ENCODE data around the gene TRIP12. TPM values are rescaled to one million over a fixed set of nuclear protein-coding genes. Genes with fewer than 3 reads are reported as not detected.

TRIP12 gene
- polyA plus RNA-seq, 3 donors: 182 to 219 (median 186) TPM

- no peak for DNase-seq (ENCODE audit: extremely low read depth in 1 of 11, low read depth in 9 of 11, low spot score in 4 of 11)
Observed at GRCh38 chr2:229887441-229887840, 34.4 kb downstream of the TRIP12 start.

DNA sequence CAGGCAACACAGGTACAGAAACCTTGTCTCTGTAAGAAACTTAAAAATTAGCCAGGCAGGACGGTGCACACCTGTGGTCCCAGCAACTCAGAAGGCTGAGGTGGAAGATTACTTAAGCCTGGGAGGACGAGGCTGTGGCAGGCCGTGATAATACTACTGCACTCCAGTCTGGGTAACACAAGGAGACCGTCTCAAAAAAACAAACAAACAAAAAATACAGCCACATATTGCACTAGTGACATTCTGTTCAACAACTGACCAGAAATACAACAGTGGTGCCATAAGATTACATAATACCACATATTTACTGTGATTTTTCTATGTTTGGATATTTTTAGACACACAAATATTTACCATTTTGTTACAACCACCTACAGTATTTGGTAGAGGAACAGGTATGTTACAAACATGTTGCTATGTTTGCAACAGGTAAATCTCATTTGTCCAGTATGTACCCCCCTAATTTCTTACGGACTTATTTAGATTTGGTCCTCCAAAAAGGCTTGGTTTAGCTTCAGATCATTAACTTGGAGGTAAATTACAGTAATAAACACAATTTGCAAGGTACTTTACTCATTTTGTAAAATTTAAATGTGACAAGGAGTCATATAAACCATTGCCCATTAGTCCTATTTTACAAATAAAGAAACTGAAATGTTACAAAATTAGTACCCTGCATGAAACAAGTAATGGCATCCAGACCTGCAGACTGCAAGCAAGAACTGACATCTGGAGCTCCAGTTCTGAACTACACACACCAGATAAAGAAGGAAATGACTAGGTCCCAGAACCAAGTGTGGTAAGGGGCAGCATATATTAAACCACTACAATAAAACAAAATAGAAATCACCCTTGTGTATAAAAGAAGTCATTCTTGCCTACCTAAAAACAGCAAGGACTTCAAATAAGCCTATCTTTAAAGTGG, 36.8 kb downstream of the TRIP12 start:
- no peak for DNase-seq (ENCODE audit: extremely low read depth in 1 of 11, low read depth in 9 of 11, low spot score in 4 of 11)

DNA sequence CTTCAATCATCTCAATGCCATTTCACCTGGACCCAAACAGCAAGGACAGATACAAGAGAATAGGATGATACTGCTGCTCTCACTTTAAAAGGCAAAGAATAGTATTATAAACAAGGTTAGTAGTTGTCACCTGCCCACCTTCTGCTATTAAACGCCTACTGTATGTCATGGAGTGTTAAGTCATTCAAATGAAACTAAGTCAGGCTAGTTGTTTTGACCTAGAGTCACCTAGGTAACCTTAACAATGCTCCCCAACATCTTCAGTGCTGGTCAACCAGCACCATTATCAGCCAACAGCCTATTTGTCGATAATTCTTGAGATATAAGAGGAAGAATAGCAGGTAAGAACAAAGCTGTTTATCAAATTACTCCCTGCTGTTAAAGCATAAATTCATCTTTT, 39.2 kb downstream of the TRIP12 start:
- DNase-seq (ENCODE audit: extremely low read depth in 1 of 11, low read depth in 9 of 11, low spot score in 4 of 11): no peak

GRCh38 chr2:229880892-229881586, 40.8 kb downstream of the TRIP12 start:
- no peak for DNase-seq (ENCODE audit: extremely low read depth in 1 of 11, low read depth in 9 of 11, low spot score in 4 of 11)

DNA sequence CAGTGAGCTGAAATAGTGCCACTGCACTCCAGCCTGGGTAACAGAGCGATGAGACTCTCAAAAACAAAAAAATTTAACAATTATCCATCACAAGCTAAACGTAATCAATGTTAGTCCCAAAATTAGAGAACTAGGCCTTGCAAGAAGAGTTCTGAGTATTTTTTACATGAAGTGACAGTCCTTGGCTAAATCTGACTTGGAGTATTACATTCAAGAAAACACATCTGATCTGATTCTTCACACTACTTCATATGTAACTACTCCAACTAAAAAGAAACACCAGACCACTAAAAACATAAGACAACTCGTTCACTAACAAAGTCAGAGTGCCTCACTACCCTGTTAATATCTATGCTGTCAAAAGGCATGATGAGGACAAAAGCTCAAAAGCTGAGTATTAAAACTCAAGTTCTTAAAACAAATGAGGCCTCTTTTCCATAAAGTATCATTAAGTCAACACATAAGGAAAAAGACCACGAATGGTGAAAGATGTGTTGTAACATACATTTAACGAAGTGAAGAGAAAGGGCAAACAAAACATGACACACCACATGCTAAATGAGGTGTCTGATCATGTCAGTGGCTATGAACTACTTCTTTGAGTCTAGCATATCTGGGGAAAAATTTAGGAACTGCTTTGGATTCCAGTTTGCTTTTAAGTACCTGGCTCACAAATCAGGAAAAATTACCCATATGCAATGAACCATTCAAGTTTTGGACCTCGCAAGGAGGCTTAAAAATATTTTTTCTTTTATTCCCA, 42.4 kb downstream of the TRIP12 start:
- no peak for DNase-seq (ENCODE audit: extremely low read depth in 1 of 11, low read depth in 9 of 11, low spot score in 4 of 11)

- no peak for DNase-seq (ENCODE audit: extremely low read depth in 1 of 11, low read depth in 9 of 11, low spot score in 4 of 11)
Observed at GRCh38 chr2:229875549-229875948, 46.3 kb downstream of the TRIP12 start.

DNA sequence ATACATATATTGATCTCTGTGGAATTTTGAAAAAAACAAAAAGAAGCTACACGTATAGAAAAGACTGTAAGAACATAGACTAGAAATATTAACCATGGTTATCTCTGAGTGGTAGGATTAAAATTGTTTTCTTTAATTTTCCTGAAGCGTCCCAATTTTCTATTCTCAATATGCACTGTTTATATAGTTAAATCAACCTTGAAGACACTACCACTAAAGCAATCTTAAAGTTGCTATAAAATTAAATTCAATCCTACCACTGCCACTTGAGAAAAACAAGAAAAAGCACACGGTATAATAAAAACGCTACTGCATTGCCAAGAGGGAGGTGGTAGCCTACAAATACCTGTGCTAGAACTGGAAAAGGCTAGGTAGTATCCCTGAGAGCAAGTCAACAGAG, 47.2 kb downstream of the TRIP12 start:
- no peak for DNase-seq (ENCODE audit: extremely low read depth in 1 of 11, low read depth in 9 of 11, low spot score in 4 of 11)

GRCh38 chr2:229873123-229873581, 48.7 kb downstream of the TRIP12 start:
- no peak for DNase-seq (ENCODE audit: extremely low read depth in 1 of 11, low read depth in 9 of 11, low spot score in 4 of 11)

DNA sequence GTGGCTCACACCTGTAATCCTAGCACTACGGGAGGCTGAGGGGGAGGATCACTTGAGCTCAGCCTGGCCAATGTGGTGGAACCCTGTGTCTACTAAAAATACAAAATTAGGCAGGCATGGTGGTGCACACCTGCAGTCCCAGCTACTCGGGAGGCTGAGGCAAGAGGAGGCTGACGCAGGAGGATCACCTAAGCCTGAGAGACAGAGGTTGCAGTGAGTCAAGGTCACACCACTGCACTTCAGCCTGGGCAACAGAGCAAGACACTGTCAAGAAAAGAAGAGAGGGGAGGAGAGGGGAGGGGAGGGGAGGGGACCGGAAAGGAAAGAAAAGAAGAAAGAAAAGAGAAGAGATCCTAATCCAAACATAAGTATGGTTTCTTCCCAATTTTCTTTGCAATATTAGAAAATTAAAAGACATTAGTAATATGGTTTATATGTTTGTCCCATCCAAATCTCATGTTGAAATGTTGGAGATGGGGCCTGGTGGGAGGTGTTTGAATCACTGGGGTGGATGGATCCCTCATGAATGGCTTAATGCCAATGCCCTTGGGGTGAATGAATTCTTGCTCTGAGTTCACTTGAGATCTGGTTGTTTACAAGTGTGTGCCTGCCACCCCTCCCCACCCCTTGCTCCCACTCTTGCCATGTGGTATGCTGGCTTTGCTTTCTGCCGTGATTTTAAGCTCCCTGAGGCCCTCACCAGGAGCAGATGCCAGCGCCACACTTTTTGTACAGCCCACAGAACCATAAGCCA, 50.7 kb downstream of the TRIP12 start:
- DNase-seq (ENCODE audit: extremely low read depth in 1 of 11, low read depth in 9 of 11, low spot score in 4 of 11): no peak

DNA sequence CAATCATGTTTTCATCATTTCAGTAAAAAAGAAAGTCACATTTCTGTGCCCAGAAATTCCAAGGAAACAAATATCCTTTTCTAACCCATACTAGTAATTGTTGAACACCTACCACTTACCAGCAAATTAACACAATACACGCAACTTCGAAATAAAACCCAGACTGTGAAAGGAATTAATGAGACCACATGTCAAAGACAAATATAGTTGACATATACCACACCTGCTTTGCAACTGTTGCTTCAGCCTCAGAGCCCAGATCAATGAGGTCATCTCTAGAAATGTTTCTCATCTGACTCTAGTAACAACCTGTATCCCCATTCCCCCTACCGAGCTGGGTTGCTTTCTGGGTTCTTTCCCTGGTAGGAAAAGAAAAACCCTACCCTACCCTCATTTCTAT, 52.6 kb downstream of the TRIP12 start:
- DNase-seq (ENCODE audit: extremely low read depth in 1 of 11, low read depth in 9 of 11, low spot score in 4 of 11): no peak

GRCh38 chr2:229868794-229869193, 53.0 kb downstream of the TRIP12 start:
- no peak for DNase-seq (ENCODE audit: extremely low read depth in 1 of 11, low read depth in 9 of 11, low spot score in 4 of 11)

- no peak for DNase-seq (ENCODE audit: extremely low read depth in 1 of 11, low read depth in 9 of 11, low spot score in 4 of 11)
Observed at GRCh38 chr2:229865033-229865432, 56.8 kb downstream of the TRIP12 start.

GRCh38 chr2:229861431-229861830, 60.4 kb downstream of the TRIP12 start:
- no peak for DNase-seq (ENCODE audit: extremely low read depth in 1 of 11, low read depth in 9 of 11, low spot score in 4 of 11)

DNA sequence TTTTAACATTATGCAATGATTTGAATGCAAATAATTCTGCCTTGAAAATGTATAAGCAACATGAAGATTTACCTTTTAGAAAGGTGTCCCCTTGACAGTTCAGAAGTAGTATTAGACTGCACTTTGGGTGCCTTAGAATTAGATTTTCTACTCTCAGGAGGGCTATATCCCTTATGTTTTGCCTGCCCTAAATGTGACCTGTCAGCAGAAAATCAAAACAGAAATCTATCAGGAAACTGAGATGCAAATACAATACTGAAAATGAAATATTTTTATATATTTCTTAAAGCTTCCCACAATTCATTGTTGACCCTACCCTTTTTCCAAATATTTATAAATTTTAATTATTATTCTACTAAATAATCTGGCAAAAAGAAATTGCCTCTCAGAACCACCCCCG, 61.5 kb downstream of the TRIP12 start:
- no peak for DNase-seq (ENCODE audit: extremely low read depth in 1 of 11, low read depth in 9 of 11, low spot score in 4 of 11)

DNA sequence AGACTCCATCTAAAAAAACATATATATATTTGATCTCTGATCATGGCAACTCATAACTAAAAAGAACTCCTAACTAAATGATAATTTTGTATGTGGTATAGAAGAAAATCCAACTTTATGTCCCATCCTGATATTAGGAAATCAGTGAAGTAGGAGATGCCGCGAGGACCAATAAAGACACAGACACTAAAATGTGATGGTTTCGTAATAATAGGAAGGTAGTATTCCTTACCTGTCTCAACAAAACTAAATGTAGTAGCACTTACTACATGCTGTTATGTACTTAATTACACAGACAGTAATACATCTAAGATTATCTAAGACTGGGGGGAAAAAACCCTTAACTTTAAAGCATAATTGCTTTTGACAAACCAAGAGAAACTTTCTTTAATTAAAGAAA, 63.5 kb downstream of the TRIP12 start:
- DNase-seq (ENCODE audit: extremely low read depth in 1 of 11, low read depth in 9 of 11, low spot score in 4 of 11): no peak

DNA sequence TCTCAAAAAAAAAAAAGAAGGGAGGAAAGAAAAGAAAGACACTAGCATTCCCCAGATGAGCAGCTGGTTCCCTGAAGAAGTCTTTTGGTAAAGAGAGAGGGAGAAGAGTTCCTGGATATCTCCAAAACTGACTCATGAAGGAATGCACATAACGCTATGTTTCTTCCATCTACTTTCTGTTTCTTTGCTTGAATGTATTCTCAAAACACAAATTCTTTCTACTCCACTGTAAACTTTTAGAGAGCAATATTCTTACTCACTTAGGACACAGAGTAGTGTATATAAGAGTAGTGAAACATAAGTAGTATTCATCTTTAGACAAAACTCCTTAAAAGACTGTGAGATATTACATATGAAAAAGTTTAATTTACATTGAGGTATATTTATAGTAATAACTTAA, 64.2 kb downstream of the TRIP12 start:
- DNase-seq (ENCODE audit: extremely low read depth in 1 of 11, low read depth in 9 of 11, low spot score in 4 of 11): no peak

GRCh38 chr2:229856413-229856812, 65.4 kb downstream of the TRIP12 start:
- DNase-seq (ENCODE audit: extremely low read depth in 1 of 11, low read depth in 9 of 11, low spot score in 4 of 11): no peak

GRCh38 chr2:229855116-229855515, 66.7 kb downstream of the TRIP12 start:
- no peak for DNase-seq (ENCODE audit: extremely low read depth in 1 of 11, low read depth in 9 of 11, low spot score in 4 of 11)

DNA sequence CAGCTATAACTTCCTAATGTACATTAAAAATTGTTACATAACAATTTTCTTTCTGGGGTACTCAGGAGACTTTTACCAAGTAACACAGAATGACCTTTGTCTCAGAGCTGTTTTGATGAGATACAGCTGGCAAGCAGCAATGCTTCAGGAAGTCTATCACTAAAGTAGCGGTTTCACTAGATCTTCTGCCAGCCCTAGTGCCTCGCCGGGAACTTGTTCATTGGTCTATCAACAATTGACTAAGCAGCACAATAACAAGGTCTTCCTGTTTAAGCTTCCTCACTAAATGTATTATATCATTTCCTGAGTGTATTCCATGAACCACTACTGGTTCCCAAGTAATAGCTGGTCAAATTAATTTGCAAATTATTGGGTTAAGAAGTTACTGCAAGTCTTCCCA, 69.2 kb downstream of the TRIP12 start:
- peak in 3 of 11 donors; percentile 3 to 4 (median 4) for DNase-seq (ENCODE audit: extremely low read depth in 1 of 11, low read depth in 9 of 11, low spot score in 4 of 11)

Data from renal cortex interstitium (tissue), 11 donors.